HepG2 (cell line): ENCODE results near the gene SYNGR4. TPM values are rescaled to one million over a fixed set of nuclear protein-coding genes. Genes with fewer than 3 reads are reported as not detected.
A peak's percentile ranks its signal among the peaks of the same experiment; 100 is the strongest.

Experiments
- DPF2 ChIP-seq: sonication (generic); formaldehyde crosslinking; IDR thresholded peaks from 2 replicates; pipeline ENCODE4 v1.4.0; 2020; ENCODE audit warnings: mild to moderate bottlenecking, low read depth, missing genetic modification reagents, borderline replicate concordance
- ELF1 ChIP-seq: sonication (generic); formaldehyde crosslinking; IDR thresholded peaks from 2 replicates; pipeline ENCODE4 v1.4.0; 2020; ENCODE audit warnings: missing genetic modification reagents
- HOXA5 ChIP-seq: sonication (generic); formaldehyde crosslinking; IDR thresholded peaks from 2 replicates; pipeline ENCODE4 v1.4.0; 2020; ENCODE audit warnings: missing genetic modification reagents
- LCORL ChIP-seq, 2 experiments: fragments of 450-650 bp in 1 of 2; sonication (generic) in 1 of 2; formaldehyde crosslinking in 1 of 2; IDR thresholded peaks; 2 replicates each; pipeline versions ENCODE4 v1.5.0 to v1.6.1; 2017 to 2020; ENCODE audit warnings: antibody characterized with exemption in 1 of 2, missing genetic modification reagents in 1 of 2
- PAWR ChIP-seq: sonication (generic); formaldehyde crosslinking; IDR thresholded peaks from 2 replicates; pipeline ENCODE4 v1.4.0; 2020; ENCODE audit warnings: missing genetic modification reagents, mild to moderate bottlenecking, borderline replicate concordance
- PHF21A ChIP-seq: sonication (generic); formaldehyde crosslinking; IDR thresholded peaks from 2 replicates; pipeline ENCODE4 v1.5.0; 2020; ENCODE audit warnings: mild to moderate bottlenecking, missing genetic modification reagents
- ZNF724P ChIP-seq: sonication (generic); formaldehyde crosslinking; IDR thresholded peaks from 2 replicates; pipeline ENCODE4 v1.8.0; 2022; ENCODE audit warnings: missing genetic modification reagents, borderline replicate concordance
- ZNF770 ChIP-seq: sonication (generic); formaldehyde crosslinking; IDR thresholded peaks from 2 replicates; pipeline ENCODE4 v1.5.0; 2020; ENCODE audit warnings: mild to moderate bottlenecking, missing genetic modification reagents
- polyA plus RNA-seq, 8 experiments: library from polyadenylated mRNA; depleted of rRNA in 3 of 8; stranded (reverse) in 7 of 8; unstranded in 1 of 8; fragments of >200 nt; fragmentation: Illumina TruSeq in 4 of 8; extraction: Trizol in 4 of 8; gene quantifications; 2 replicates each; pipeline versions ENCODE4 v1.2.1 to v1.2.3, GENCODE V29; 2011 to 2016; ENCODE audit warnings: low read depth in 4 of 8, missing spikeins in 1 of 8, mixed read lengths in 1 of 8; ENCODE audit not compliant: insufficient read depth in 1 of 8
- total RNA-seq, 5 experiments: library from RNA; depleted of rRNA; stranded (reverse); fragments of >200 nt; fragmentation: Illumina TruSeq; extraction: Trizol; gene quantifications; 2 replicates each; pipeline ENCODE4 v1.2.3, GENCODE V29; 2016; ENCODE audit warnings: low read depth in 1 of 5

Gene SYNGR4
- total and polyA plus RNA-seq, 2 of the 13 experiments (the other 11 are each of a cell fraction or from before 2014, with no cell fraction given) = not detected

GRCh38 chr19:48398375-48399235 lies 34.4 kb downstream of the SYNGR4 start (continued):
- no peak for TF ChIP-seq ZNF770 (CRISPR knock-in tag)
- TF ChIP-seq PHF21A (CRISPR knock-in tag) = no peak
- no peak for TF ChIP-seq HOXA5 (CRISPR knock-in tag)
- TF ChIP-seq ZNF724P (CRISPR knock-in tag) = no peak
- no peak for TF ChIP-seq PAWR (CRISPR knock-in tag)
- TF ChIP-seq LCORL (IDR thresholded peaks at IDR 0.05) = no peak
- TF ChIP-seq LCORL (CRISPR knock-in tag; IDR thresholded peaks at IDR 0.05) = no peak
- peak; percentile 36; the same call in 1 of the 2 replicates for TF ChIP-seq ELF1 (CRISPR knock-in tag)
- TF ChIP-seq DPF2 (CRISPR knock-in tag) = no peak
